Coronary artery (tissue), 2 donors: ENCODE measurements around the gene CORO2B.
A peak's percentile ranks its signal among the peaks of the same experiment; 100 is the strongest.

Experiments used
- DNase-seq: peaks from one replicate; pipeline ENCODE4 v3.0.0-alpha.2; 2017; ENCODE audit warnings: low spot score
- H3K27ac ChIP-seq, 2 donors: fragments of 200-600 bp; sonication (generic); one replicate each; pipeline ENCODE4 v1.5.1; 2016 to 2019
- H3K4me3 ChIP-seq: fragments of 200-600 bp; sonication (generic); 2 replicates; pipeline ENCODE4 v1.5.1; 2016; ENCODE audit warnings: mild to moderate bottlenecking, moderate library complexity
- TF ChIP-seq, protein P1 (sequence below): fragments of 200-600 bp; sonication (generic); IDR thresholded peaks from one replicate; pipeline ENCODE4 v1.5.1; 2019; ENCODE audit warnings: antibody characterized with exemption

CORO2B gene

GRCh38 chr15:68595260-68595564 lies 16.4 kb downstream of the CORO2B start:
- Histone ChIP-seq H3K27ac (no peak overlapping the region), H3K4me3 (no peak overlapping the region)
- TF ChIP-seq, protein P1, sequence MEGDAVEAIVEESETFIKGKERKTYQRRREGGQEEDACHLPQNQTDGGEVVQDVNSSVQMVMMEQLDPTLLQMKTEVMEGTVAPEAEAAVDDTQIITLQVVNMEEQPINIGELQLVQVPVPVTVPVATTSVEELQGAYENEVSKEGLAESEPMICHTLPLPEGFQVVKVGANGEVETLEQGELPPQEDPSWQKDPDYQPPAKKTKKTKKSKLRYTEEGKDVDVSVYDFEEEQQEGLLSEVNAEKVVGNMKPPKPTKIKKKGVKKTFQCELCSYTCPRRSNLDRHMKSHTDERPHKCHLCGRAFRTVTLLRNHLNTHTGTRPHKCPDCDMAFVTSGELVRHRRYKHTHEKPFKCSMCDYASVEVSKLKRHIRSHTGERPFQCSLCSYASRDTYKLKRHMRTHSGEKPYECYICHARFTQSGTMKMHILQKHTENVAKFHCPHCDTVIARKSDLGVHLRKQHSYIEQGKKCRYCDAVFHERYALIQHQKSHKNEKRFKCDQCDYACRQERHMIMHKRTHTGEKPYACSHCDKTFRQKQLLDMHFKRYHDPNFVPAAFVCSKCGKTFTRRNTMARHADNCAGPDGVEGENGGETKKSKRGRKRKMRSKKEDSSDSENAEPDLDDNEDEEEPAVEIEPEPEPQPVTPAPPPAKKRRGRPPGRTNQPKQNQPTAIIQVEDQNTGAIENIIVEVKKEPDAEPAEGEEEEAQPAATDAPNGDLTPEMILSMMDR, result no peak
- DNase-seq, result no peak

DNA sequence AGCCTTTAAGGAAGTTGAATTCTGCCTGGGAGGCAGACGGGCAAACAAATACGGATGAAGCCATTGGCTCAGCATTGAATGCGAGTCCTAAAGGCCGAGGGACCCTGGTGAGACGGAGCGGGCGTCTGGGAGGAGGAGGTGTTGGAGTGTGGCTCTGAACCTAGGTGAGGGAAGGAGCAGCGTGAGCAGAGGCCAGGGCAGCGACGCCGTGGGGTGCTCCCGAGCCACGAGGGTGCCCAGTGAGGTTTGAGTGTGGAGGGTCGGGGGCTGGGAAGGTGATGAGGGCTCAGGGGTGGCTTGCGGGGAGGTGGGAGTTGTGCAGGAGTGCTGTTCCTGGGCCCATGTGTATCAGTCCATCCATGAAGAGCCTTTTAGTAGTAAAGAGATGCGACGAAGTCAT lies 17.0 kb downstream of the CORO2B start:
- TF ChIP-seq, protein P1, result no peak
- DNase-seq, result no peak
- Histone ChIP-seq H3K27ac (no peak overlapping the region), H3K4me3 (no peak overlapping the region)

GRCh38 chr15:68596691-68597090 lies 17.9 kb downstream of the CORO2B start:
- Histone ChIP-seq H3K4me3 (no peak overlapping the region), H3K27ac (no peak overlapping the region)
- no peak for DNase-seq
- TF ChIP-seq, protein P1, result no peak

GRCh38 chr15:68597581-68597980 lies 18.8 kb downstream of the CORO2B start:
- Histone ChIP-seq H3K4me3 (no peak overlapping the region), H3K27ac (peak overlapping the region in 1 of 2 donors; percentile 52)
- TF ChIP-seq, protein P1, result no peak
- no peak for DNase-seq

DNA sequence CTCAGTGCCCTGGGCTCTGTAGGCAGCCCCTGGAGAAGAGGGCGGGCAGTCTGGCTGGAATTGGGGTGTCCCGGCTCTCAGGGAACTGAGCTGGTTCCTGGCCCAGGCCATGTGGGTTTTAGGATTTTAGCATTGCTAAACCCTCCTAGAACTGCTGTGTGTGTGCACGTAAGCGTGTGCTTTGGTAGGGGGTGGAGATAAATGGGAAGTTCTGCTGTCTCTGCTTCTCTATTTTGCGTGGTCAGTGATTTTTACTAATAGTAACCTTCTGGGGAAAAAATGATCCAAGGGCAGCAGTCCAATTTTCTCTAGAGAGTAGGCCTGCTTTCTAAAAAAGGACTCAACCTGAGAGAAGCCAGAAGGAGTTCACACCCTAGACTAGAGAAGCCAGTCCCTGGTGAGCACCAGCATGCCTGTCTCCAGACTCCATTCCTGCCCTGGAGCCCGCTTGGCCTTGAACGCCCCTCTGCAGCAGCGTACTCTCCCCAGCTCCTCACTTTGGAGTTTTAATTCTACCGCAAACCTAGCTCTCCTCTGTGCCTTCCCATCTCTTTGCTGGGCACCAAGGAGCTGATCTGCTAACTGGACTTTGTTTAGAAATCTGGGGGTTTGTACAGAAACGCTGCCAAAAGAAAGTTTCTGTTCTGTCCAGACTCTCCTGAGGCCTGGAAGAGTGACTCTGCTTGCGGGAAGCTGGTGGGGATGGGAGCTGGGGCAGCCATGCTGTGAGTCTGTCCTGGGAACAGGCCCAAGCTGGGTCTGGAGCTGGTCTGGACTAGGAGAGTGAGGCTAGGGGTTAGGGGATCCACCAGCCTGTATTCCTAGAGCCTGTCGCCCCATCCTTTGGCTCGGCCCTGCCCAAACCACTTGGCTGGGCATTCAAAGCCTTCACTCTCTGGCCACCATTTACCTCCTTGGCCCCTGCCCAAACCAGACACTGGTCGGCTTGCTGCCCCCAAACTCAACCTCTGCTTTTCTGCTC lies 19.7 kb downstream of the CORO2B start:
- DNase-seq, result no peak
- Histone ChIP-seq H3K4me3 (no peak overlapping the region), H3K27ac (peak overlapping the region; percentile 6 to 52)
- TF ChIP-seq, protein P1, result no peak

GRCh38 chr15:68599153-68599545 lies 20.4 kb downstream of the CORO2B start:
- Histone ChIP-seq H3K27ac (peak overlapping the region; percentile 6 to 52), H3K4me3 (no peak overlapping the region)
- DNase-seq, result no peak
- TF ChIP-seq, protein P1, result no peak

DNA sequence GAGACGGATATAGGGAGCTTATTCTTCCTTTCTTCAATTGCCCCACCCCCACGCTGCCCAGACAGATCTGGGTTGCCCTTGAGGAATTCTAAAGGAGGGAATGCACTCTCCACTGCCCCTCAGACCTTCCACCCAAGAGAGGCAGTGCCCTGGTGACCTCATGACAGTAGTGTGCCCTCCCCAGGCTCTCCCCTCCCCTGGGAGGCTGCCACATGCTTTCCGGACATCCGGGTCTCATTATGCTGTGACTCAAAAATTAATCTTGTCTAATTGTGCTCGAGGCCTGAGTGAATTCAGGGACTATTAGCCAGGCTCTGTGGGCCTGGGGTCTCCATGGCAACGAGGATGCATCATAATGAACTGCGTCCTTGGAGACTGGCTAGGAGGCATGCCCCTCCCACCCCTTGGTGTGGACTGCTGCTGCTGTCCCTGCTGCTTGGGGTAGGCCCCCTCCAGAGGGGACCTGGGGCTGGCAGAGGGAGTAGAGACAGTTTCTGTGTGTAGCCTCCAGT lies 20.8 kb downstream of the CORO2B start:
- no peak for DNase-seq
- TF ChIP-seq, protein P1, result no peak
- Histone ChIP-seq H3K27ac (peak overlapping the region in 1 of 2 donors; percentile 52), H3K4me3 (no peak overlapping the region)
